K562 (cell line): ENCODE data around the gene ACSL3. TPM values are rescaled to one million over a fixed set of nuclear protein-coding genes. Genes with fewer than 3 reads are reported as not detected.

Source experiments
- EP300 ChIP-seq: IDR thresholded peaks from 2 replicates; pipeline ENCODE4 v1.6.1; 2012; ENCODE audit warnings: low read length, improper control_type of control experiment
- ESRRB ChIP-seq: fragments of 250-450 bp; sonication (Bioruptor Pico); IDR thresholded peaks from 2 replicates; pipeline ENCODE4 v1.5.0; 2020; ENCODE audit warnings: mild to moderate bottlenecking, moderate library complexity, borderline replicate concordance
- IFI16 ChIP-seq: fragments of 250-450 bp; sonication (Bioruptor Pico); IDR thresholded peaks from 2 replicates; pipeline ENCODE4 v2.1.2; 2022; ENCODE audit warnings: mild to moderate bottlenecking, inconsistent platforms
- KDM1A ChIP-seq, 2 experiments: fragments of 450-650 bp; IDR thresholded peaks; 2 replicates each; pipeline ENCODE4 v1.6.1; 2016; ENCODE audit warnings: mild to moderate bottlenecking in 2 of 2
- MXI1 ChIP-seq: IDR thresholded peaks from 2 replicates; pipeline ENCODE4 v1.6.1; 2011; ENCODE audit warnings: low read depth, mild to moderate bottlenecking, improper control_type of control experiment, low read length
- NFE2 ChIP-seq: IDR thresholded peaks from 2 replicates; pipeline ENCODE4 v1.6.1; 2014; ENCODE audit warnings: antibody characterized with exemption, low read depth
- PHF8 ChIP-seq: fragments of 200-600 bp; sonication (generic); IDR thresholded peaks from 2 replicates; pipeline ENCODE4 v1.6.1; 2012; ENCODE audit warnings: mixed run types, mild to moderate bottlenecking, inconsistent platforms, low read length, moderate library complexity, borderline replicate concordance
- SMAD4 ChIP-seq: fragments of 250-450 bp; sonication (Bioruptor Pico); conservative IDR thresholded peaks from 2 replicates; pipeline ENCODE4 v1.8.0; 2021; ENCODE audit warnings: inconsistent platforms, mild to moderate bottlenecking, moderate library complexity
- ZKSCAN3 ChIP-seq: fragments of 250-450 bp; sonication (Bioruptor Pico); IDR thresholded peaks from 2 replicates; pipeline ENCODE4 v1.4.0; 2020
- ZNF41 ChIP-seq: fragments of 250-450 bp; sonication (Bioruptor Pico); conservative IDR thresholded peaks from 2 replicates; pipeline ENCODE4 v1.4.0; 2020; ENCODE audit warnings: mild to moderate bottlenecking
- ZZZ3 ChIP-seq: fragments of 450-650 bp; IDR thresholded peaks from 2 replicates; pipeline ENCODE4 v1.6.1; 2016; ENCODE audit warnings: antibody characterized with exemption, mild to moderate bottlenecking, moderate library complexity
- polyA plus RNA-seq, 8 experiments: library from polyadenylated mRNA; depleted of rRNA in 4 of 8; stranded (reverse) in 5 of 8; unstranded in 3 of 8; fragments of >200 nt; fragmentation: Nextera tagmentation in 2 of 8; fragmentation: Illumina TruSeq in 1 of 8; extraction: Ambion mirVana in 2 of 8; extraction: Trizol in 1 of 8; gene quantifications; 2 replicates each; pipeline versions ENCODE4 v1.2.1 to v1.2.3, GENCODE V29; 2011 to 2014; ENCODE audit warnings: inconsistent platforms in 1 of 8, missing spikeins in 1 of 8
- total RNA-seq, 7 experiments: library from RNA; depleted of rRNA in 6 of 7; stranded (reverse); fragments of >200 nt in 6 of 7; fragmentation: Illumina TruSeq in 2 of 7; extraction: Trizol in 2 of 7; gene quantifications; 2 replicates each; pipeline versions ENCODE4 v1.2.1 to v1.2.3, GENCODE V29; 2011 to 2021; ENCODE audit warnings: low replicate concordance in 1 of 7
- TF ChIP-seq, protein P1 (sequence below): fragments of 450-650 bp; IDR thresholded peaks from 2 replicates; pipeline ENCODE4 v1.6.1; 2017; ENCODE audit warnings: antibody characterized with exemption, mild to moderate bottlenecking
- TF ChIP-seq, protein P2 (sequence below): sonication (generic); formaldehyde crosslinking; IDR thresholded peaks from 2 replicates; pipeline ENCODE4 v1.8.0; 2022; ENCODE audit warnings: mild to moderate bottlenecking, low read depth, missing genetic modification reagents
- TF ChIP-seq, protein P3 (sequence below): fragments of 250-450 bp; sonication (Bioruptor Pico); IDR thresholded peaks from 2 replicates; pipeline ENCODE4 v1.8.0; 2021; ENCODE audit warnings: mild to moderate bottlenecking, moderate library complexity
- TF ChIP-seq, protein P4 (sequence below): fragments of 250-450 bp; sonication (Bioruptor Pico); IDR thresholded peaks from 2 replicates; pipeline ENCODE4 v1.5.0; 2020; ENCODE audit warnings: mild to moderate bottlenecking, borderline replicate concordance
- TF ChIP-seq, protein P5 (sequence below): fragments of 450-650 bp; formaldehyde crosslinking; IDR thresholded peaks from 2 replicates; pipeline ENCODE4 v1.4.0; 2022; ENCODE audit warnings: missing genetic modification characterization
- TF ChIP-seq, protein P6 (sequence below), 2 experiments: fragments of 450-650 bp in 1 of 2; sonication (generic) in 1 of 2; formaldehyde crosslinking in 1 of 2; IDR thresholded peaks in 1 of 2; conservative IDR thresholded peaks in 1 of 2; 2 replicates each; pipeline versions ENCODE4 v1.6.1 to v1.8.1; 2016 to 2023; ENCODE audit warnings: mild to moderate bottlenecking in 2 of 2, moderate library complexity in 2 of 2, inconsistent platforms in 1 of 2, missing genetic modification reagents in 1 of 2

The ACSL3 gene
- total and polyA plus RNA-seq, 9 of the 15 experiments (the other 6 are each of a cell fraction or from before 2014, with no cell fraction given) = 21.3 to 123 (median 85.2) TPM

DNA sequence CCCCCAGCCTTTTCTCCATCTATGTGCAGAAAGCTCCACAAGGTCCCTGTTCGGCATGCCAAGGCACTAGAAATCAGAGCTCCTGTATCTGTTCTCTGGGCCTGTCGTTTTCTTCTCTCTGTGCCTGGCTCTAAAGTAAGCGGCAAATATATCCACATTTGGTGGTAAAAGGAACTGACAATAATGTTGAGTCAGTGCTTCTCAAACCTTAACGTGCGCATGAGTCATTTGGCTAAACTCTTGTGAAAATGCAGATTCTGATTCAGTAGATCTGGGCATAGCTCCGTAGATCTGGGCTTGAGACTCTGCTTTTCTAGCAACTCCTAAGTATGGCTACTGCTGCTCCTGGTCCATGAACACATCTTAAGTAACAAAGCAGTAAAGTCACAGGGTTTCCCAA is 16.5 kb upstream of the ACSL3 start (continued):
- TF ChIP-seq, protein P1, sequence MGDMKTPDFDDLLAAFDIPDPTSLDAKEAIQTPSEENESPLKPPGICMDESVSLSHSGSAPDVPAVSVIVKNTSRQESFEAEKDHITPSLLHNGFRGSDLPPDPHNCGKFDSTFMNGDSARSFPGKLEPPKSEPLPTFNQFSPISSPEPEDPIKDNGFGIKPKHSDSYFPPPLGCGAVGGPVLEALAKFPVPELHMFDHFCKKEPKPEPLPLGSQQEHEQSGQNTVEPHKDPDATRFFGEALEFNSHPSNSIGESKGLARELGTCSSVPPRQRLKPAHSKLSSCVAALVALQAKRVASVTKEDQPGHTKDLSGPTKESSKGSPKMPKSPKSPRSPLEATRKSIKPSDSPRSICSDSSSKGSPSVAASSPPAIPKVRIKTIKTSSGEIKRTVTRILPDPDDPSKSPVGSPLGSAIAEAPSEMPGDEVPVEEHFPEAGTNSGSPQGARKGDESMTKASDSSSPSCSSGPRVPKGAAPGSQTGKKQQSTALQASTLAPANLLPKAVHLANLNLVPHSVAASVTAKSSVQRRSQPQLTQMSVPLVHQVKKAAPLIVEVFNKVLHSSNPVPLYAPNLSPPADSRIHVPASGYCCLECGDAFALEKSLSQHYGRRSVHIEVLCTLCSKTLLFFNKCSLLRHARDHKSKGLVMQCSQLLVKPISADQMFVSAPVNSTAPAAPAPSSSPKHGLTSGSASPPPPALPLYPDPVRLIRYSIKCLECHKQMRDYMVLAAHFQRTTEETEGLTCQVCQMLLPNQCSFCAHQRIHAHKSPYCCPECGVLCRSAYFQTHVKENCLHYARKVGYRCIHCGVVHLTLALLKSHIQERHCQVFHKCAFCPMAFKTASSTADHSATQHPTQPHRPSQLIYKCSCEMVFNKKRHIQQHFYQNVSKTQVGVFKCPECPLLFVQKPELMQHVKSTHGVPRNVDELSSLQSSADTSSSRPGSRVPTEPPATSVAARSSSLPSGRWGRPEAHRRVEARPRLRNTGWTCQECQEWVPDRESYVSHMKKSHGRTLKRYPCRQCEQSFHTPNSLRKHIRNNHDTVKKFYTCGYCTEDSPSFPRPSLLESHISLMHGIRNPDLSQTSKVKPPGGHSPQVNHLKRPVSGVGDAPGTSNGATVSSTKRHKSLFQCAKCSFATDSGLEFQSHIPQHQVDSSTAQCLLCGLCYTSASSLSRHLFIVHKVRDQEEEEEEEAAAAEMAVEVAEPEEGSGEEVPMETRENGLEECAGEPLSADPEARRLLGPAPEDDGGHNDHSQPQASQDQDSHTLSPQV = no peak
- TF ChIP-seq ZZZ3 (no peak), NFE2 (0 out of 2 replicates have a peak, but pooled peaks have one; percentile 33), PHF8 (no peak), ZNF41 (CRISPR knock-in tag) (no peak), ESRRB (CRISPR knock-in tag) (no peak), EP300 (no peak), IFI16 (CRISPR knock-in tag) (no peak), SMAD4 (CRISPR knock-in tag) (no peak), KDM1A (IDR thresholded peaks at IDR 0.05) (0 out of 4 replicates have a peak, but pooled peaks of 1 of the 2 experiments have one; percentile 11), MXI1 (no peak), ZKSCAN3 (CRISPR knock-in tag) (no peak)
- TF ChIP-seq, protein P2, sequence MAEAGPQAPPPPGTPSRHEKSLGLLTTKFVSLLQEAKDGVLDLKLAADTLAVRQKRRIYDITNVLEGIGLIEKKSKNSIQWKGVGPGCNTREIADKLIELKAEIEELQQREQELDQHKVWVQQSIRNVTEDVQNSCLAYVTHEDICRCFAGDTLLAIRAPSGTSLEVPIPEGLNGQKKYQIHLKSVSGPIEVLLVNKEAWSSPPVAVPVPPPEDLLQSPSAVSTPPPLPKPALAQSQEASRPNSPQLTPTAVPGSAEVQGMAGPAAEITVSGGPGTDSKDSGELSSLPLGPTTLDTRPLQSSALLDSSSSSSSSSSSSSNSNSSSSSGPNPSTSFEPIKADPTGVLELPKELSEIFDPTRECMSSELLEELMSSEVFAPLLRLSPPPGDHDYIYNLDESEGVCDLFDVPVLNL = no peak
- TF ChIP-seq, protein P3, sequence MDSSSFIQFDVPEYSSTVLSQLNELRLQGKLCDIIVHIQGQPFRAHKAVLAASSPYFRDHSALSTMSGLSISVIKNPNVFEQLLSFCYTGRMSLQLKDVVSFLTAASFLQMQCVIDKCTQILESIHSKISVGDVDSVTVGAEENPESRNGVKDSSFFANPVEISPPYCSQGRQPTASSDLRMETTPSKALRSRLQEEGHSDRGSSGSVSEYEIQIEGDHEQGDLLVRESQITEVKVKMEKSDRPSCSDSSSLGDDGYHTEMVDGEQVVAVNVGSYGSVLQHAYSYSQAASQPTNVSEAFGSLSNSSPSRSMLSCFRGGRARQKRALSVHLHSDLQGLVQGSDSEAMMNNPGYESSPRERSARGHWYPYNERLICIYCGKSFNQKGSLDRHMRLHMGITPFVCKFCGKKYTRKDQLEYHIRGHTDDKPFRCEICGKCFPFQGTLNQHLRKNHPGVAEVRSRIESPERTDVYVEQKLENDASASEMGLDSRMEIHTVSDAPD (CRISPR knock-in tag) = no peak
- TF ChIP-seq, protein P4, sequence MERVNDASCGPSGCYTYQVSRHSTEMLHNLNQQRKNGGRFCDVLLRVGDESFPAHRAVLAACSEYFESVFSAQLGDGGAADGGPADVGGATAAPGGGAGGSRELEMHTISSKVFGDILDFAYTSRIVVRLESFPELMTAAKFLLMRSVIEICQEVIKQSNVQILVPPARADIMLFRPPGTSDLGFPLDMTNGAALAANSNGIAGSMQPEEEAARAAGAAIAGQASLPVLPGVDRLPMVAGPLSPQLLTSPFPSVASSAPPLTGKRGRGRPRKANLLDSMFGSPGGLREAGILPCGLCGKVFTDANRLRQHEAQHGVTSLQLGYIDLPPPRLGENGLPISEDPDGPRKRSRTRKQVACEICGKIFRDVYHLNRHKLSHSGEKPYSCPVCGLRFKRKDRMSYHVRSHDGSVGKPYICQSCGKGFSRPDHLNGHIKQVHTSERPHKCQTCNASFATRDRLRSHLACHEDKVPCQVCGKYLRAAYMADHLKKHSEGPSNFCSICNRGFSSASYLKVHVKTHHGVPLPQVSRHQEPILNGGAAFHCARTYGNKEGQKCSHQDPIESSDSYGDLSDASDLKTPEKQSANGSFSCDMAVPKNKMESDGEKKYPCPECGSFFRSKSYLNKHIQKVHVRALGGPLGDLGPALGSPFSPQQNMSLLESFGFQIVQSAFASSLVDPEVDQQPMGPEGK (CRISPR knock-in tag) = no peak
- TF ChIP-seq, protein P5, sequence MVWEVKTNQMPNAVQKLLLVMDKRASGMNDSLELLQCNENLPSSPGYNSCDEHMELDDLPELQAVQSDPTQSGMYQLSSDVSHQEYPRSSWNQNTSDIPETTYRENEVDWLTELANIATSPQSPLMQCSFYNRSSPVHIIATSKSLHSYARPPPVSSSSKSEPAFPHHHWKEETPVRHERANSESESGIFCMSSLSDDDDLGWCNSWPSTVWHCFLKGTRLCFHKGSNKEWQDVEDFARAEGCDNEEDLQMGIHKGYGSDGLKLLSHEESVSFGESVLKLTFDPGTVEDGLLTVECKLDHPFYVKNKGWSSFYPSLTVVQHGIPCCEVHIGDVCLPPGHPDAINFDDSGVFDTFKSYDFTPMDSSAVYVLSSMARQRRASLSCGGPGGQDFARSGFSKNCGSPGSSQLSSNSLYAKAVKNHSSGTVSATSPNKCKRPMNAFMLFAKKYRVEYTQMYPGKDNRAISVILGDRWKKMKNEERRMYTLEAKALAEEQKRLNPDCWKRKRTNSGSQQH (CRISPR knock-in tag) = no peak
- TF ChIP-seq, protein P6, sequence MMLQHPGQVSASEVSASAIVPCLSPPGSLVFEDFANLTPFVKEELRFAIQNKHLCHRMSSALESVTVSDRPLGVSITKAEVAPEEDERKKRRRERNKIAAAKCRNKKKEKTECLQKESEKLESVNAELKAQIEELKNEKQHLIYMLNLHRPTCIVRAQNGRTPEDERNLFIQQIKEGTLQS (IDR thresholded peaks at IDR 0.05) = peak; percentile 75
- TF ChIP-seq, protein P6 (CRISPR knock-in tag; conservative IDR thresholded peaks at IDR 0.05) = no peak
